Measurements from ENCODE around the gene DNTT.
"Not testable (repeated sequence)": the region's sequence is repeated elsewhere in the genome, so short reads cannot be mapped to it uniquely, and the experiment has no call there.

DNTT gene

DNA sequence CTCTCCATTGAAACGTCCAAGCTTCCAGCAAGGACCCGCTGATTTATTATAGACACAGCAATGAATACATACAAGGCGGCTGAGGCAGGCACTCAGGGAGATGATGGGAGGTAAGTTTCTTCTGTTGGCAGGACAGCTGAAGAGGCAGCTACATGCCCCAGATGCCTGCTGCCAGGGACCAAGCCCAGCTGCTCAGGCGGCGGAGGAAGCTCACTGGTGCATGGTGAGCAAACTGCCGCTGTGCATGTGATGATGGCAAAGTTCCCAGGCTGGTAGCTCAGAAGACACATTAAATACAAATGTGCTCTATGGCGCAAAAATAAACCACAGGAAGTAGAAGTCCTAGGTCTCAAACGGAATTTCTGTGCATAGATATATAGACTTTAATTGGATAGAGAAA lies 2.3 kb downstream of the DNTT start:
- no peak for TF ChIP-seq CTCF (IDR thresholded peaks at IDR 0.05; ENCODE audit: low read depth, low read length)
- no peak overlapping the region for H3K4me3 ChIP-seq (ENCODE audit: low read depth, low read length)
- H3K9me3 ChIP-seq (ENCODE audit: severe bottlenecking), result no peaks in the 10 kb centered on the region
- no peaks in the 10 kb centered on the region for H3K36me3 ChIP-seq
- H3K27me3 ChIP-seq (ENCODE audit: insufficient read depth, low read depth, severe bottlenecking), result no peaks in the 10 kb centered on the region
- no peak for DNase-seq
- H3K27ac ChIP-seq, result no peak overlapping the region

- not testable (repeated sequence) for H3K9me3 ChIP-seq (ENCODE audit: severe bottlenecking); H3K27ac ChIP-seq; H3K36me3 ChIP-seq; H3K27me3 ChIP-seq (ENCODE audit: insufficient read depth, low read depth, severe bottlenecking); DNase-seq; H3K4me3 ChIP-seq (ENCODE audit: low read depth, low read length)
Observed at GRCh38 chr10:96308854-96309253, 4.6 kb downstream of the DNTT start.

- Histone ChIP-seq H3K27ac (no peak overlapping the region), H3K27me3 (ENCODE audit: insufficient read depth, low read depth, severe bottlenecking) (no peaks in the 10 kb centered on the region), H3K4me3 (ENCODE audit: low read depth, low read length) (no peak overlapping the region), H3K36me3 (no peaks in the 10 kb centered on the region), H3K9me3 (ENCODE audit: severe bottlenecking) (no peaks in the 10 kb centered on the region)
- TF ChIP-seq CTCF (IDR thresholded peaks at IDR 0.05; ENCODE audit: low read depth, low read length), result no peak
- no peak for DNase-seq
Observed at GRCh38 chr10:96309628-96310320, 5.5 kb downstream of the DNTT start.

DNA sequence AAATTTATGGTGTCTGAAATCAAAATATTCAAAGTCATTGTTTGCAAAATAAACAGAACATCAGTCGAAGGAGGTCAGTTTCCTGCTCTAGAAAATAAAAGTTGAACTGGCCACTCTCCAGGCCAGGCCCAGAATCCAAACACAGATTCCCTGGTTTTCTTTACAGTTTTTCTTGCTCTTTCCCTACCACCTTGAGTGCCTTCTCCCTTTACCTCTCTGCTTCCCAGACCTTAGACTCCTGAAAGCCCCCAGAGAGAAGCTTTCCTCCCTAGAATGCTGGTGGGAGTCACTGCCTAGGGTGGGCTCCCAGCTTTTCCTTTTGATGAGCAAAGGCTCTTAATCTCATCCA lies 6.1 kb downstream of the DNTT start:
- Histone ChIP-seq H3K27me3 (ENCODE audit: insufficient read depth, low read depth, severe bottlenecking) (no peaks in the 10 kb centered on the region), H3K9me3 (ENCODE audit: severe bottlenecking) (no peaks in the 10 kb centered on the region), H3K4me3 (ENCODE audit: low read depth, low read length) (no peak overlapping the region), H3K36me3 (no peaks in the 10 kb centered on the region), H3K27ac (no peak overlapping the region)
- no peak for TF ChIP-seq CTCF (IDR thresholded peaks at IDR 0.05; ENCODE audit: low read depth, low read length)
- no peak for DNase-seq

DNA sequence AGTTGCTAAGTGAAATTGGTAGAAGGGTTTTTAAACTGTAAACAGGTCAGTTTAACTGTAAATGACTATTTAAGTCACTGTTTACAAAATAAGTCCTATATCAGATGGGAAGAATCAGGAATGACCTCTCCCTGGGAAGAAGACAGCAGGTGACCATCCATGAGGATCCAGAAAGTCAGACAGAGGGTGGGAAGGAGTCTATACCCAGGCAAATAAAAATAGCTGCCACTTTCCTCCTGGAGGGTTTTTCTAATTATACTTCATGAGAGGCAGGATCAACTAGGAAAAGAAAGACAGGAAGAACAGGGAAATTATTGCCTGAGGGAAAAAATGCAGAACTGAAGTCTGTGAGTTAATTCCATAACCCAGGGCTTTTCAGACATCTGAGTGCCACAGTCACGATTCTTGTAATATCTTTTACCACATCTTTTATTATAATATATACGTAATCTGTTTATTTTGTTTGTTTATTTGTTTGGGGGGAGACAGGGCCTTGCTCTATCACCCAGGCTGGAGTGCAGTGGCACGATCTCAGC lies 7.0 kb downstream of the DNTT start:
- Histone ChIP-seq H3K4me3 (ENCODE audit: low read depth, low read length) (no peak overlapping the region), H3K27me3 (ENCODE audit: insufficient read depth, low read depth, severe bottlenecking) (no peaks in the 10 kb centered on the region), H3K9me3 (ENCODE audit: severe bottlenecking) (no peaks in the 10 kb centered on the region), H3K27ac (no peak overlapping the region), H3K36me3 (no peaks in the 10 kb centered on the region)
- DNase-seq, result no peak
- TF ChIP-seq CTCF (IDR thresholded peaks at IDR 0.05; ENCODE audit: low read depth, low read length), result no peak

GRCh38 chr10:96313344-96313743 lies 9.1 kb downstream of the DNTT start:
- TF ChIP-seq CTCF (IDR thresholded peaks at IDR 0.05; ENCODE audit: low read depth, low read length), result no peak
- no peaks in the 10 kb centered on the region for H3K27me3 ChIP-seq (ENCODE audit: insufficient read depth, low read depth, severe bottlenecking)
- H3K4me3 ChIP-seq (ENCODE audit: low read depth, low read length), result no peak overlapping the region
- H3K27ac ChIP-seq, result no peak overlapping the region
- H3K9me3 ChIP-seq (ENCODE audit: severe bottlenecking), result no peaks in the 10 kb centered on the region
- DNase-seq, result no peak
- no peaks in the 10 kb centered on the region for H3K36me3 ChIP-seq
